Esophagus muscularis mucosa (tissue), 3 donors: ENCODE data around the gene NUSAP1.

Experiments used
- POLR2A ChIP-seq: fragments of 450-650 bp; IDR thresholded peaks from one replicate; pipeline ENCODE4 v1.6.1; 2017; ENCODE audit warnings: antibody characterized with exemption, moderate library complexity, mild to moderate bottlenecking, low read depth
- TF ChIP-seq, protein P1 (sequence below), 3 experiments: fragments of 200-600 bp in 2 of 3; fragments of 450-650 bp in 1 of 3; sonication (generic) in 2 of 3; IDR thresholded peaks; one replicate each; pipeline ENCODE4 v1.5.1; 2017 to 2019; ENCODE audit warnings: antibody characterized with exemption in 3 of 3, mild to moderate bottlenecking in 2 of 3, moderate library complexity in 1 of 3

DNA sequence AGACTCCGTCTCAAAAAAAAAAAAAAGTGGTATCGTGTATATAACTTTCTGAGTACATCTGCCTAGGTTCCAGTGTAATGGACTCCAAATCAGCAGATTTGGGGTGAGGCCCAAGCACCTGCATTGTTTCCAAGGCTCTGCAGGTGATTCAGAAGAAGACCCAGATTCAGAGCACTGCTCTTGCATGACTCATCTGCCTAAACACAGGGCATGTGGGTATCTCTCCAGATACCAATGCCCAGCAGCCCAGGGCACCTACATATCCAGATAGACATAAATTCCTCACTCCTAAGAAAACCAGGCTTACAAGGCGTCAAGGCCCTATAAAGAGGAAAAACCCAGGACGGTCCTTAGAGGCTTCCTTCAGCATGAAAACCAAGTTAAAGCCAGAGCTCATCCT, 45.3 kb downstream of the NUSAP1 start:
- TF ChIP-seq, protein P1, sequence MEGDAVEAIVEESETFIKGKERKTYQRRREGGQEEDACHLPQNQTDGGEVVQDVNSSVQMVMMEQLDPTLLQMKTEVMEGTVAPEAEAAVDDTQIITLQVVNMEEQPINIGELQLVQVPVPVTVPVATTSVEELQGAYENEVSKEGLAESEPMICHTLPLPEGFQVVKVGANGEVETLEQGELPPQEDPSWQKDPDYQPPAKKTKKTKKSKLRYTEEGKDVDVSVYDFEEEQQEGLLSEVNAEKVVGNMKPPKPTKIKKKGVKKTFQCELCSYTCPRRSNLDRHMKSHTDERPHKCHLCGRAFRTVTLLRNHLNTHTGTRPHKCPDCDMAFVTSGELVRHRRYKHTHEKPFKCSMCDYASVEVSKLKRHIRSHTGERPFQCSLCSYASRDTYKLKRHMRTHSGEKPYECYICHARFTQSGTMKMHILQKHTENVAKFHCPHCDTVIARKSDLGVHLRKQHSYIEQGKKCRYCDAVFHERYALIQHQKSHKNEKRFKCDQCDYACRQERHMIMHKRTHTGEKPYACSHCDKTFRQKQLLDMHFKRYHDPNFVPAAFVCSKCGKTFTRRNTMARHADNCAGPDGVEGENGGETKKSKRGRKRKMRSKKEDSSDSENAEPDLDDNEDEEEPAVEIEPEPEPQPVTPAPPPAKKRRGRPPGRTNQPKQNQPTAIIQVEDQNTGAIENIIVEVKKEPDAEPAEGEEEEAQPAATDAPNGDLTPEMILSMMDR (IDR thresholded peaks at IDR 0.05) = no peak
- no peak for TF ChIP-seq POLR2A
